ENCODE results near the gene PRSS27. TPM values are rescaled to one million over a fixed set of nuclear protein-coding genes. Genes with fewer than 3 reads are reported as not detected.

PRSS27 gene
- polyA plus RNA-seq, 1 of the 3 experiments (the other 2 are of a cell fraction) = 7.7 TPM

- Histone ChIP-seq H3K4me2 (no peak overlapping the region), H3K4me1 (ENCODE audit: control insufficient read depth in 1 of 2, insufficient read depth in 2 of 2, low read depth in 1 of 2, low read length in 1 of 2) (no peaks in the 10 kb centered on the region), H3K9me3 (no peaks in the 10 kb centered on the region), H3K27ac (ENCODE audit: low read depth in 2 of 2, low read length in 1 of 2) (no peak overlapping the region), H3K4me3 (ENCODE audit: low read depth in 2 of 2, low read length in 1 of 2) (no peak overlapping the region), H3K79me2 (ENCODE audit: insufficient read depth) (0 out of 2 replicates have a peak, but pooled peaks cover 4% of the 10 kb centered on the region), H3F3A (replicated peaks; ENCODE audit: insufficient read depth) (no peaks in the 10 kb centered on the region), H3K9ac (no peak overlapping the region), H3K36me3 (replicated peaks in 1 of 2; ENCODE audit: control insufficient read depth in 1 of 2, insufficient read depth in 2 of 2, low read length in 1 of 2) (peaks cover 0 to 76% of the 10 kb centered on the region in 2 experiments), H3K27me3 (ENCODE audit: insufficient read depth) (no peaks in the 10 kb centered on the region), H2AFZ (ENCODE audit: low read depth) (no peak overlapping the region), H4K20me1 (ENCODE audit: insufficient read depth) (no peaks in the 10 kb centered on the region), H3K9me2 (no peaks in the 10 kb centered on the region)
- ChIA-PET POLR2A (no interaction called here), CTCF (no interaction called here)
- no peak for DNase-seq
- TF ChIP-seq ELF1 (IDR thresholded peaks at IDR 0.05) = no peak
- TF ChIP-seq EP300 (IDR thresholded peaks at IDR 0.05; ENCODE audit: borderline replicate concordance in 1 of 2, low read depth in 1 of 2, low read length in 1 of 2) = no peak
- no peak for TF ChIP-seq YY1 (IDR thresholded peaks at IDR 0.05; ENCODE audit: low read depth)
- no peak for TF ChIP-seq SMC3 (IDR thresholded peaks at IDR 0.05; ENCODE audit: low read depth, low read length)
- TF ChIP-seq GABPA (IDR thresholded peaks at IDR 0.05; ENCODE audit: low read depth) = no peak
- WGBS (ENCODE audit: low lambda C conversion rate) = 92% methylated on average over 4 of the region's 13 CpGs
Measured at GRCh38 chr16:2700786-2701185, 19.2 kb downstream of the PRSS27 start.

DNA sequence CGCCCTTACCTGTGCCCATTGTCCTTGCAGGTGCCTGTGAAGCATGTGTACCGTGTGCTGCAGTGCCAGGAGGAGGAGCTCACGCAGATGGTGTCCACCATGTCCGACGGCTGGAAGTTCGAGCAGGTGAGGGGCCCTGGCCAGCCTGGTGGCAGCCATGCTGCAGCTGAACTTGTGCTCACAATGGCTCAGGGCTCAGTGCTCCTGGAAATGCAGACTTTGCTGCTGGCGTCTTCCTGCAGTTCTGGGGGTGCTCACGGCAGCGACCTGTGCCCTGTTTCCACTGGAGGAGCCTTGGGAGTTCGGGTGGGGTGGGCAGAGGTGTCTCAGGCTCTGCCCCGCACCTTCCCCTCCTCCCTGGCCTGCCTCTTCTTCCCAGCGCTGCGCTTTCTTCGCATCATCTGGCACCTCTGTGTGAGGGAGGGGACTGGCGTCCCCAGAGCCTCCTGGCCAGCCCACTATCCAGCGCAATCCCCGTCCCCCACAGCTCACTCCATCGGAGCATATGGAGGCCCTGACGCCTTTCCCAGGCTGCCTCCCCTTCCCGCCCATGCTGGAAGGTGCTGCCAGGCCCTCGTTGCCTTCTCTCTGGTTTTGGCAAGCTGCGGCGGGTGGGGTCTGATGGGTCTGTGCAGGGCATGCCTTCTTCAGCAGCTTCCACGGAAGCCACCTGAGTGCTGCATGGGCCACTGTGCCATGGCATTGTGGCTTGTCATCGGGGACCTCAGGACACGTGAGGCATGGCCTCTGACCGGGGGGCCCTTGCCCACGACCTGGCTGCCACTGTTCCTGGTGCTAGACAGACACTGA is 20.0 kb downstream of the PRSS27 start:
- DNase-seq = no peak
- Histone ChIP-seq H3K36me3 (replicated peaks in 1 of 2; ENCODE audit: control insufficient read depth in 1 of 2, insufficient read depth in 2 of 2, low read length in 1 of 2) (peaks cover 0 to 72% of the 10 kb centered on the region in 2 experiments), H3K9me3 (no peaks in the 10 kb centered on the region), H3F3A (replicated peaks; ENCODE audit: insufficient read depth) (no peaks in the 10 kb centered on the region), H3K4me3 (ENCODE audit: low read depth in 2 of 2, low read length in 1 of 2) (no peak overlapping the region), H3K9ac (no peak overlapping the region), H3K4me2 (no peak overlapping the region), H3K27me3 (ENCODE audit: insufficient read depth) (no peaks in the 10 kb centered on the region), H3K79me2 (ENCODE audit: insufficient read depth) (no peaks in the 10 kb centered on the region), H4K20me1 (ENCODE audit: insufficient read depth) (no peaks in the 10 kb centered on the region), H2AFZ (ENCODE audit: low read depth) (no peak overlapping the region), H3K4me1 (ENCODE audit: control insufficient read depth in 1 of 2, insufficient read depth in 2 of 2, low read depth in 1 of 2, low read length in 1 of 2) (no peaks in the 10 kb centered on the region), H3K9me2 (no peaks in the 10 kb centered on the region), H3K27ac (ENCODE audit: low read depth in 2 of 2, low read length in 1 of 2) (no peak overlapping the region)
- TF ChIP-seq MAX (IDR thresholded peaks at IDR 0.05; ENCODE audit: low read depth) (no peak), RCOR1 (IDR thresholded peaks at IDR 0.05; ENCODE audit: low read length) (no peak), FOXJ3 (CRISPR knock-in tag; IDR thresholded peaks at IDR 0.05) (no peak), JUND (IDR thresholded peaks at IDR 0.05) (no peak)
- ChIA-PET POLR2A (interaction anchor here (0.6 to 1.3 kb wide), 2 partner anchors 18 to 220 kb away, joined by 3 to 6 read pairs; partner anchors contain the start of gene KCTD5), CTCF (no interaction called here)
- WGBS (ENCODE audit: low lambda C conversion rate) = 88% methylated on average over 4 of the region's 28 CpGs

- ChIA-PET CTCF (no interaction called here), POLR2A (interaction anchor here (1.3 kb wide), 1 partner anchor 17 kb away, joined by 6 read pairs; the partner anchor contains the start of gene KCTD5)
- Histone ChIP-seq H2AFZ (ENCODE audit: low read depth) (no peak overlapping the region), H3K36me3 (replicated peaks in 1 of 2; ENCODE audit: control insufficient read depth in 1 of 2, insufficient read depth in 2 of 2, low read length in 1 of 2) (peaks cover 0 to 66% of the 10 kb centered on the region in 2 experiments), H3K9me2 (no peaks in the 10 kb centered on the region), H3K9ac (no peak overlapping the region), H3K27me3 (ENCODE audit: insufficient read depth) (no peaks in the 10 kb centered on the region), H3K4me3 (ENCODE audit: low read depth in 2 of 2, low read length in 1 of 2) (no peak overlapping the region), H3K4me1 (ENCODE audit: control insufficient read depth in 1 of 2, insufficient read depth in 2 of 2, low read depth in 1 of 2, low read length in 1 of 2) (no peaks in the 10 kb centered on the region), H3K79me2 (ENCODE audit: insufficient read depth) (no peaks in the 10 kb centered on the region), H3K4me2 (no peak overlapping the region), H4K20me1 (ENCODE audit: insufficient read depth) (no peaks in the 10 kb centered on the region), H3K9me3 (no peaks in the 10 kb centered on the region), H3F3A (replicated peaks; ENCODE audit: insufficient read depth) (no peaks in the 10 kb centered on the region), H3K27ac (ENCODE audit: low read depth in 2 of 2, low read length in 1 of 2) (no peak overlapping the region)
- DNase-seq = no peak
- WGBS (ENCODE audit: low lambda C conversion rate) = 94% methylated on average over 21 of the region's 32 CpGs
- no peak for TF ChIP-seq EZH2phosphoT487 (IDR thresholded peaks at IDR 0.05; ENCODE audit: borderline replicate concordance, low read depth)
- no peak for TF ChIP-seq YY1 (IDR thresholded peaks at IDR 0.05; ENCODE audit: low read depth)
- TF ChIP-seq FOXM1 (IDR thresholded peaks at IDR 0.05; ENCODE audit: low read depth) = no peak
- TF ChIP-seq MAX (IDR thresholded peaks at IDR 0.05; ENCODE audit: low read depth) = no peak
- TF ChIP-seq TAF1 (IDR thresholded peaks at IDR 0.05; ENCODE audit: borderline replicate concordance, low read depth, low read length) = no peak
- no peak for TF ChIP-seq TEAD4 (IDR thresholded peaks at IDR 0.05; ENCODE audit: borderline replicate concordance, insufficient read depth)
- no peak for TF ChIP-seq RFX5 (IDR thresholded peaks at IDR 0.05; ENCODE audit: low read length)
- no peak for TF ChIP-seq POLR2AphosphoS5 (IDR thresholded peaks at IDR 0.05; ENCODE audit: low read depth, low read length)
- TF ChIP-seq NRF1 (IDR thresholded peaks at IDR 0.05; ENCODE audit: low read depth, low read length) = no peak
- TF ChIP-seq, protein P1, sequence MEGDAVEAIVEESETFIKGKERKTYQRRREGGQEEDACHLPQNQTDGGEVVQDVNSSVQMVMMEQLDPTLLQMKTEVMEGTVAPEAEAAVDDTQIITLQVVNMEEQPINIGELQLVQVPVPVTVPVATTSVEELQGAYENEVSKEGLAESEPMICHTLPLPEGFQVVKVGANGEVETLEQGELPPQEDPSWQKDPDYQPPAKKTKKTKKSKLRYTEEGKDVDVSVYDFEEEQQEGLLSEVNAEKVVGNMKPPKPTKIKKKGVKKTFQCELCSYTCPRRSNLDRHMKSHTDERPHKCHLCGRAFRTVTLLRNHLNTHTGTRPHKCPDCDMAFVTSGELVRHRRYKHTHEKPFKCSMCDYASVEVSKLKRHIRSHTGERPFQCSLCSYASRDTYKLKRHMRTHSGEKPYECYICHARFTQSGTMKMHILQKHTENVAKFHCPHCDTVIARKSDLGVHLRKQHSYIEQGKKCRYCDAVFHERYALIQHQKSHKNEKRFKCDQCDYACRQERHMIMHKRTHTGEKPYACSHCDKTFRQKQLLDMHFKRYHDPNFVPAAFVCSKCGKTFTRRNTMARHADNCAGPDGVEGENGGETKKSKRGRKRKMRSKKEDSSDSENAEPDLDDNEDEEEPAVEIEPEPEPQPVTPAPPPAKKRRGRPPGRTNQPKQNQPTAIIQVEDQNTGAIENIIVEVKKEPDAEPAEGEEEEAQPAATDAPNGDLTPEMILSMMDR (IDR thresholded peaks at IDR 0.05) = no peak
- TF ChIP-seq ELF1 (IDR thresholded peaks at IDR 0.05) = no peak
Measured at GRCh38 chr16:2698965-2699750, 20.9 kb downstream of the PRSS27 start.
